Measurements from ENCODE around the gene CPNE2.

DNA sequence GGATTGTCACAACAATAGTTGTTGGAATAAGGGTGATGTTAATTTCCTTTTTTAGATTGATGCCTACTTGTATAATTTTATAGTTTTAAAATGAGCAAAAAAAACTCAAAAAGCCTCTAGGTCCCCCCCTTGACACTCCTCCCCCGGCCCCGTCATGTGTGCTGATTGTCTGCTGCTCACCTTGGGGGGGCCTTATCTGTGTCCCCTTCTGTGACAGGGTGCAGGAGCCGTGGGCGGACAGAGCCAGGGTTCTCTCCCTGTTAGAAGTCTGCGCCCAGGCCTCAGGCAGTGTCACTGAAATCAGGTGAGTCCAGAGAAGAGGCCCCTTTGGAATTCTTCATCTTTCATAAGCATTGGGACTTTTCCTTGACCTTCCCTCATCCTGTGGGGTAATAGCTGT is 27.4 kb upstream of the CPNE2 start:
- TF ChIP-seq CTCF (IDR thresholded peaks at IDR 0.05) (no peak), POLR2A (IDR thresholded peaks at IDR 0.05) (no peak)

Data from uterus (tissue), 2 donors.